Keratinocyte (primary cell): ENCODE measurements around the gene ANKS1A. TPM values are rescaled to one million over a fixed set of nuclear protein-coding genes. Genes with fewer than 3 reads are reported as not detected.
A peak's percentile ranks its signal among the peaks of the same experiment; 100 is the strongest.

Experiments used
- DNase-seq: peaks from one replicate; pipeline ENCODE4 v3.0.0-alpha.2; 2011; ENCODE audit warnings: low read depth, missing footprints, low spot score
- FAIRE-seq: peaks from 2 replicates; lab custom pipeline; 2011; peaks lifted over from hg19 to GRCh38; lab: Jason Lieb, UNC
- H2AFZ ChIP-seq: 2 replicates; pipeline ENCODE4 v1.6.0; 2012; ENCODE audit warnings: low read length, control low read depth, inconsistent platforms; ENCODE audit not compliant: control insufficient read depth
- H3K27ac ChIP-seq: 2 replicates; pipeline ENCODE4 v1.5.1; 2011; ENCODE audit warnings: low read length; ENCODE audit not compliant: control insufficient read depth, insufficient read depth
- H3K27me3 ChIP-seq: 3 replicates; pipeline ENCODE4 v1.6.0; 2011; ENCODE audit warnings: low read length; ENCODE audit not compliant: control insufficient read depth, insufficient read depth; ENCODE audit errors: extremely low read depth
- H3K36me3 ChIP-seq, 2 experiments: 2 replicates in 1 of 2; 3 replicates in 1 of 2; pipeline ENCODE4 v1.5.1; 2011; ENCODE audit warnings: low read length in 2 of 2, mild to moderate bottlenecking in 1 of 2; ENCODE audit not compliant: control insufficient read depth in 2 of 2, insufficient read depth in 2 of 2; ENCODE audit errors: extremely low read depth in 1 of 2
- H3K4me1 ChIP-seq: 3 replicates; pipeline ENCODE4 v1.5.1; 2011; ENCODE audit warnings: low read length; ENCODE audit not compliant: control insufficient read depth, insufficient read depth; ENCODE audit errors: extremely low read depth
- H3K4me2 ChIP-seq: 3 replicates; pipeline ENCODE4 v1.6.0; 2011; ENCODE audit warnings: low read depth, low read length; ENCODE audit not compliant: control insufficient read depth, insufficient read depth; ENCODE audit errors: extremely low read depth
- H3K4me3 ChIP-seq, 3 experiments: fragments of 200-600 bp in 1 of 3; sonication (generic) in 1 of 3; 2 replicates in 2 of 3; 3 replicates in 1 of 3; pipeline ENCODE4 v1.5.1; 2011 to 2016; ENCODE audit warnings: low read length in 3 of 3, mild to moderate bottlenecking in 3 of 3, control low read depth in 2 of 3, inconsistent platforms in 1 of 3, low read depth in 1 of 3, mixed read lengths in 1 of 3, mixed run types in 1 of 3, moderate library complexity in 1 of 3; ENCODE audit not compliant: control insufficient read depth in 2 of 3, insufficient read depth in 2 of 3; ENCODE audit errors: extremely low read depth in 1 of 3
- H3K79me2 ChIP-seq: 2 replicates; pipeline ENCODE4 v1.6.0; 2012; ENCODE audit warnings: low read length; ENCODE audit not compliant: control insufficient read depth, insufficient read depth
- H3K9ac ChIP-seq: 3 replicates; pipeline ENCODE4 v1.6.0; 2011; ENCODE audit warnings: low read length; ENCODE audit not compliant: control insufficient read depth, insufficient read depth; ENCODE audit errors: extremely low read depth
- H3K9me1 ChIP-seq: 3 replicates; pipeline ENCODE4 v1.6.0; 2011; ENCODE audit warnings: low read length; ENCODE audit not compliant: control insufficient read depth, insufficient read depth; ENCODE audit errors: extremely low read depth
- H3K9me3 ChIP-seq: 2 replicates; pipeline ENCODE4 v1.5.1; 2012; ENCODE audit warnings: low read depth, low read length; ENCODE audit not compliant: control insufficient read depth
- H4K20me1 ChIP-seq: 3 replicates; pipeline ENCODE4 v1.6.0; 2011; ENCODE audit warnings: low read length; ENCODE audit not compliant: control insufficient read depth, insufficient read depth; ENCODE audit errors: extremely low read depth
- EZH2 ChIP-seq: IDR thresholded peaks from one replicate; pipeline ENCODE4 v1.6.1; 2012; ENCODE audit warnings: inconsistent platforms, mild to moderate bottlenecking, low read length, moderate library complexity
- dilution Hi-C: fragments of 300-500 bp; cut with MboI; formaldehyde crosslinking; loops from one replicate; pipeline ENCODE4 v1.7.0; 2020; ENCODE audit warnings: low sequenced_read_pairs; ENCODE audit not compliant: extremely low pct_ligation_motif_present
- polyA plus RNA-seq, 5 experiments: library from polyadenylated mRNA; depleted of rRNA in 3 of 5; stranded (reverse) in 3 of 5; stranded (forward) in 1 of 5; unstranded in 1 of 5; fragments of >200 nt; gene quantifications; 1 replicate in 1 of 5; 2 replicates in 3 of 5; 3 replicates in 1 of 5; pipeline versions ENCODE4 v1.2.1 to v1.2.3, GENCODE V29; 2011 to 2012; ENCODE audit warnings: missing spikeins in 2 of 5, low read depth in 1 of 5, low replicate concordance in 1 of 5
- TF ChIP-seq, protein P1 (sequence below), 3 experiments: IDR thresholded peaks in 1 of 3; conservative IDR thresholded peaks in 1 of 3; optimal IDR thresholded peaks in 1 of 3; 2 replicates in 2 of 3; 3 replicates in 1 of 3; pipeline versions ENCODE3 to v1.5.1; 2011; ENCODE audit warnings: low read length in 3 of 3, mild to moderate bottlenecking in 3 of 3, moderate library complexity in 2 of 3, control low read depth in 1 of 3, inconsistent platforms in 1 of 3; ENCODE audit not compliant: insufficient read depth in 2 of 3; ENCODE audit errors: extremely low read depth in 1 of 3

The ANKS1A gene
- polyA plus RNA-seq, 1 donor (not counting 4 experiments of a cell fraction or from before 2014, with no cell fraction given): 8.6 TPM

DNA sequence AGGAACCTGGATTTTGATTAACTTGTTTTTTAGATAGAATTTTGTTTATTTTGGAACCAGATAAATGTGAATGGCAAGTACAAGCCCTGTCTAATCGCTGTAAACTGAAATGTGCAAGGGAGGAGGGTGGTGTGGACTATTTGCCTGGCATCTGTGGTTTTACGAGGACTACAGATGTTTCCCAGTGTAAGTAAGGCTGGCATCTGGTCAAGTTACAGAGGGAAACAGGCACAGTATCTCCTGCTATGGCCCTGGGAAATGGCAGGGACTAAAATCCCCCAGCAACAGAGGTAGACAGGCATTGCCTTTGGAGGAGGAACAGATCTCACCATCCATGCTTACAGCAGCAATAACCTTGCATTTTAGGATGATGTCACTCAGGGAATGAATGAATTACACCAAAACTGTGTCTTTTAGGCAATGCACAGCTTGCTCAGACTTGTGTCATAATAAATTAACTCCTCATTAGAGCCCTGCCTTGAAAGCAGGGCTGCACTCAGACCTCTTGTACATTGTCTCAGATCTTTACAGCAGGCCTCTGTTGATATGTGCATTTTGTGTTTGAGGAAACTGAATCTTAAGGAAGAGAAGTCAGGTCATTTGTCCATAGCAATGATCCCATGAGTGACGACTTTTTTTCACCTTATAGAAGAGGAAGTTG is 155.8 kb downstream of the ANKS1A start:
- Histone ChIP-seq H3K79me2 (no peaks in the 10 kb centered on the region), H3K4me2 (peak overlapping the region; percentile 44), H3K9ac (no peak overlapping the region), H3K36me3 (peaks cover 0 to 4% of the 10 kb centered on the region in 2 experiments), H3K9me1 (no peaks in the 10 kb centered on the region), H3K27me3 (no peaks in the 10 kb centered on the region), H3K27ac (peak overlapping the region; percentile 46), H4K20me1 (no peaks in the 10 kb centered on the region), H3K4me3 (no peak overlapping the region), H3K9me3 (no peaks in the 10 kb centered on the region), H2AFZ (no peak overlapping the region), H3K4me1 (peaks cover 24% of the 10 kb centered on the region)
- TF ChIP-seq EZH2: no peak
- TF ChIP-seq, protein P1, sequence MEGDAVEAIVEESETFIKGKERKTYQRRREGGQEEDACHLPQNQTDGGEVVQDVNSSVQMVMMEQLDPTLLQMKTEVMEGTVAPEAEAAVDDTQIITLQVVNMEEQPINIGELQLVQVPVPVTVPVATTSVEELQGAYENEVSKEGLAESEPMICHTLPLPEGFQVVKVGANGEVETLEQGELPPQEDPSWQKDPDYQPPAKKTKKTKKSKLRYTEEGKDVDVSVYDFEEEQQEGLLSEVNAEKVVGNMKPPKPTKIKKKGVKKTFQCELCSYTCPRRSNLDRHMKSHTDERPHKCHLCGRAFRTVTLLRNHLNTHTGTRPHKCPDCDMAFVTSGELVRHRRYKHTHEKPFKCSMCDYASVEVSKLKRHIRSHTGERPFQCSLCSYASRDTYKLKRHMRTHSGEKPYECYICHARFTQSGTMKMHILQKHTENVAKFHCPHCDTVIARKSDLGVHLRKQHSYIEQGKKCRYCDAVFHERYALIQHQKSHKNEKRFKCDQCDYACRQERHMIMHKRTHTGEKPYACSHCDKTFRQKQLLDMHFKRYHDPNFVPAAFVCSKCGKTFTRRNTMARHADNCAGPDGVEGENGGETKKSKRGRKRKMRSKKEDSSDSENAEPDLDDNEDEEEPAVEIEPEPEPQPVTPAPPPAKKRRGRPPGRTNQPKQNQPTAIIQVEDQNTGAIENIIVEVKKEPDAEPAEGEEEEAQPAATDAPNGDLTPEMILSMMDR (optimal IDR thresholded peaks at IDR 0.05 in 1 of 3, IDR thresholded peaks at IDR 0.05 in 1 of 3, conservative IDR thresholded peaks at IDR 0.05 in 1 of 3; ENCODE audit: extremely low read depth in 1 of 3, insufficient read depth in 2 of 3, low read length in 3 of 3): no peak
- FAIRE-seq (no peak), DNase-seq (no peak)
- dilution Hi-C loops: no loop called here

DNA sequence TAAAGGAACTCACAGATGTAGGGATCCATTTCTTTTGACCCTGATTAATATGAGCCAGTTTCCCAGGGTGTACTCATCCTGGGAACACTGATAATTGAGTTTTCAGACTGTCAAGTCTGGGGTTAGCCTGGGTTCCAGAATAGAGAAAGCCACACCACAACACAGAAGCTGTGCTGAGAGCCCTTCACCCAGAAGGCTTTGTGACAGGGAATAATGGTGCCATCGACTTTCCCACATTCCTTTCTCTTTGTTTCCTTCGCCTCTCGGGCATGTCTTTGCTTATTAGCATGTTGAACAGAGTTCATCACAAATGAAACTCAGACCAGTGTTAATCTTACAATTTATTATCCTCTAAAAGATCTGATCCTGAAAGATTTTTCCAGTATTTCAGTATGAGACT is 157.0 kb downstream of the ANKS1A start:
- H3K9ac ChIP-seq: no peak overlapping the region
- no peak overlapping the region for H3K4me2 ChIP-seq
- no peaks in the 10 kb centered on the region for H4K20me1 ChIP-seq
- H3K9me1 ChIP-seq: no peaks in the 10 kb centered on the region
- dilution Hi-C loops: no loop called here
- H3K27ac ChIP-seq: no peak overlapping the region
- TF ChIP-seq, protein P1 (optimal IDR thresholded peaks at IDR 0.05 in 1 of 3, IDR thresholded peaks at IDR 0.05 in 1 of 3, conservative IDR thresholded peaks at IDR 0.05 in 1 of 3; ENCODE audit: extremely low read depth in 1 of 3, insufficient read depth in 2 of 3, low read length in 3 of 3): no peak
- no peak for TF ChIP-seq EZH2
- no peaks in the 10 kb centered on the region for H3K9me3 ChIP-seq
- no peak overlapping the region for H3K4me3 ChIP-seq
- no peaks in the 10 kb centered on the region for H3K79me2 ChIP-seq
- no peaks in the 10 kb centered on the region for H3K27me3 ChIP-seq
- DNase-seq (no peak), FAIRE-seq (no peak)
- H3K36me3 ChIP-seq: peaks cover 0 to 4% of the 10 kb centered on the region in 2 experiments
- H3K4me1 ChIP-seq: peaks cover 24% of the 10 kb centered on the region
- H2AFZ ChIP-seq: no peak overlapping the region
